Measurements from ENCODE around the gene TMEM45A.
"Not testable (repeated sequence)": the region's sequence is repeated elsewhere in the genome, so short reads cannot be mapped to it uniquely, and the experiment has no call there.

The TMEM45A gene

GRCh38 chr3:100492059-100493006 is at the start of gene TMEM45A:
TSS of gene TMEM45A (plus strand) at chr3:100492619. CDS start at chr3:100555212, 62,593 bp downstream.
- peak; percentile 24 to 93 for DNase-seq

DNA sequence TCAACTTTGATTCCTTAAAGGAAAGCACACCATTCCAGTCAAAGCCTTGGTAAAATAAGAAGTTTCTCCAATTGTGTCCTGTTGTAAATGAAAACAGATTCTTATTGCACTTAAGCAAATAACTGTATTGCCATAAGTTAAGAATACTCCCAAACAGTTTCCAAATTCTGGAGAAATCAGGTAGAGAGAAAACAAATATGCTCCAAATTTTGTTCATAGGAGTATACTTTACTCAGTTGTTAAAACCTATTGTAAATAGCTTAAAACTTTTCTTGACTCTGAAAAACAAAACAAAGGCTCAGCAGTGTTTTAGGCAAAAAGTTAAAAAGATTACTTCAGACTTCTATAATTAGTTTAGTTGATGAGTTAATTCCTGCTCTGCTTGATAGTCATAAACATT is 48.7 kb upstream of the TMEM45A start:
- DNase-seq = no peak

- not testable (repeated sequence) for DNase-seq
These were observed 45.4 kb upstream of the TMEM45A start for GRCh38 chr3:100447067-100447466.

DNA sequence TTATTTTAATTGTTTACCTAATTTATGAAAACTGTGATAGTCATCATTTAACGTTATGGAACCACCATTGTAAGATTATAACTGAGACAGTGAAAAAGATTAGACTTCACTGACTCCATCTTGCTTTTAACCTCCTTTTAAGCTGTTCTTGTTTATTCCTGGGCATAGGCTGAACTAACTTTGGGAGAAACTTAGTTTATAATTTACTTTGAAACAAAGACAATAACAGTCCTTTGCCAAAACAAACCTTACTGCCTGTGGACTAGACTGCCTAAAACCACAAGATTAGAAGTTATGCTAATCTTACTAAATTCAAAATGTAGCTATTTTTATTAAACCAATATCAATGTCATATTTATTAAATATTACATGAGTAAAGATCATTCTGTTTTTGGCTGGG is 44.3 kb upstream of the TMEM45A start:
- DNase-seq = no peak

GRCh38 chr3:100449214-100449613 is 43.2 kb upstream of the TMEM45A start:
- DNase-seq = no peak

GRCh38 chr3:100454677-100455076 is 37.7 kb upstream of the TMEM45A start:
- no peak for DNase-seq

DNA sequence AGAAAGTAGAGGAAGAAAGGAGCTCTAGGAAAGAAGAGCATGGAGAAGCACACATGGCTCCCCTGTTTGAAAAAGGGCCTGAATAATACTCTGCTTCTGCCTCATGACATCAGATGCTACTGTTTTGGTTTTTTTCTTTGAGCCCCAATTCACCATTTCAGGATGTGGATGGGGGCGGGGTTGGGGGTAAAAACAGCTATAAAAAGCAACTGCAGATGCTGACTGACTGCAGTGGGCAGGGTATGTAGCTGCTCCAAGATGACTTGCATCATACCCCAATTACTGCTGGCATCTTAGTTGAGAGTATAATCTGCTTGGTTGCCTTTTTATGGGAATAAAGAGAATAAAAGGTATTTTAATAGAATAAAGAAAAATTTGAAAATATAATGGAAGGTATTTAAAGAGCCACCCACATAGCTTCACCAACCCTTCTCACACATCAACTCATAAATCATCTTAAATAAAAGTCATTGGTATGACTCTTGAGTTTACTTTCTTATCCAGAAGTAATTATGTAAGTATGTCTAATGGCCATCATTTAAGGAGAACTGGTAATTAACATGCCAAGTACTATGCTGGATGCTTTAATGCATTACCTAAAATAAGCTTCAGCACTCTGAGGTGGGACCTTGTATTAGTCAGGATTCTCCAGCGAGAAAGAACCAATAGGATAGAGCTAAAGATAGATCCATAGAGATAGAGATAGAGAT is 36.4 kb upstream of the TMEM45A start:
- DNase-seq = no peak

DNA sequence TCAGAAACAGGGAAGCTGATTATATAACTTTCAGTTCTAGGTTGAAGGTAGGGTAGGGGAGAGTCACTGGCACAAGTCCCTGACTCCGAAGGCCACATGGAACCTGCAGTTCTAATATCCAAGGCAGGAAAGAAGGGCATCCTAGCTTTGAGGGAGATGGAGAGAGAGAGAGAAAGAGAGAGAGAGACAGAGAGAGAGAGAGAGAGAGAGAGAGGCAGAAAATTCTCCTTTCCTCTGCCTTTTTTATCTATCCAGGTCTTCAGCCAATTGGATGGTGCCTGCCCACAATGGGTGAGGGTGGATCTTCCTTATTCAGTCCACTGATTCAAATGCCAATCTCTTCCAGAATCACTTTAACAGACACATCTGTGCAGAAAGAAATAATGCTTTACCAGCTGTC is 35.7 kb upstream of the TMEM45A start:
- no peak for DNase-seq

GRCh38 chr3:100457811-100458210 is 34.6 kb upstream of the TMEM45A start:
- no peak for DNase-seq

DNA sequence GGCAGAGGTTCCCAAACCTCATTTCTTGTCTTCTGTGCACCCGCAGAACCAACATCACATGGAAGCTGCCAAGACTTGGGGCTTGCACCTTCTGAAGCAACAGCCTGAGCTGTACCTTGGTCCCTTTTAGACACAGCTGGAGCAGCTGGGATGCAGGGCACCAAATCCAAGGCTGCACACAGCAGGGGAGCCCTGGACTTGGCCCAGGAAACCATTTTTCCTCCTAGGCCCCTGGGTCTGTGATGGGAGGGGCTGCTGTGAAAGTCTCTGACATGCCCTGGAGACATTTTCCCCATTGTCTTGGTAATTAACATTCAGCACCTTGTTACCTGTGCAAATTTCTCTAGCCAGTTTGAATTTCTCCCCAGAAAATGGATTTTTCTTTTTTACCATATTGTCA is 33.6 kb upstream of the TMEM45A start:
- no peak for DNase-seq

- DNase-seq = peak in 1 of 2 experiments; percentile 37
These were observed 29.4 kb upstream of the TMEM45A start for GRCh38 chr3:100463002-100463401.

DNA sequence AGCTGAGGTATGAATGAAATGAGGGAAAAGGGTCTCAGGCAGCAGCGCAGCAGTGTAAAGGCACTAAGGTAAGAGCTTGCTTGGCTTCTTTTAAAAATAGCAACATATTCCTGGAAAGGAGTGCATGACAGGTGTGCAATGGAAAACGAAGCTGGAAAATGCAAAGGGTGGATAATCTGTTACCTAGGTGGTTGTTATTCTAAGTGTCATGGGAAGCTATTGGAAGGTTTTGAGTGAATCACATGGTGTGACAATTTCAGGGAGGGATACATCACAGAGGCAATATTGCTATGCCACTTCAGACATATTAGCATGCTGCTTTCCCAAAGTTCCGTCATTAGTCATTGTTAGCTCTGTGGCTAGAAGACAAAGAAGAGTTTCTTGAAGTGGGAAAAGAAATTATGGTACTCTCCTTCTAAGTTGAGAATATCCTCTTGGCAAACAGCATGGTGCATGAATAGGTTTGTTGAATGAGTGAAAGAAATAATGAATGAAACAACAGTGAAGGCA is 28.7 kb upstream of the TMEM45A start:
- DNase-seq = no peak

DNA sequence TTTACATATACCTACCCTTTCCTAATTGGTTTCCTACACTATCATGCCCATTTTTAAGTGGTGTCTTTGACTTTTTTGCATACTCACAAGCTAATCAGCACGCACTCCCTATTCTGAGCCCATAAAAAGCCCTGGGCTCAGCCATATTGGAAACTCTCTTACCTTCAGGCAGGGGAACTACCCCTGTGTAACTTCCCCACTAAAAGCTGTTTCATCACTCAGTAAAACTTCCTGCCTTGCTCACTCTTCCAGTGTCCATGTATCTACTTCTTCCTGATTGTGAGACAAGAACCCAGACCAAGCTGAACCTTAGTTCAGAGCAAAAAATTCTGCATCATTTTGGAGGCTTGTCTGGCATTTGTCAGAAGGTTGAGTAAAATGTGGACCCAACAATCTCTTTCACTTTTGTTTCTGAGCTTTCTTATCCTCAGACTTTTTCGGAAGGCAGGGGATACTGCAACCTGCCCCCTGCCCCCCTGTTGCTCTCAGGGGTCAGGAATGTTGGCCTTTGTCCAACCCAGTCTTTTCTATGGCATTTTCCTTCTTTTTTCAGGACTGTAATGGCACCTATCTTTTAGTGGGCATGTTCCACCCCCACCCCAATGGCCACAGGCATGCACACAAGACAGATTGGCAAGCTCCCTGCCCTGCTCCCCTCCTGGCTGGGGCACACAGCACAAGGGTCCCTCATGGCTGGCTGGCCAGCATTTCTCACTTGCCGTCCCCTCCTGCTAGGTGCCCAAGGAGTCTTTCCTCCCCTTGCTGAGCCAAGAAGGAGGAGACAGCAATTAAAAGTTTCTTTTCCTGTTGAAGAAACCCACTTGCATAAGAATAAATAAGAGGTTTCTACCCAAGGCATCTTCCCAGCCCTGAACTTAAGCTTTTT is 26.3 kb upstream of the TMEM45A start:
- DNase-seq = no peak

- no peak for DNase-seq
These were observed 25.3 kb upstream of the TMEM45A start for GRCh38 chr3:100467133-100467532.

- no peak for DNase-seq
These were observed 23.7 kb upstream of the TMEM45A start for GRCh38 chr3:100468676-100469075.

- DNase-seq = no peak
These were observed 21.5 kb upstream of the TMEM45A start for GRCh38 chr3:100470951-100471350.

DNA sequence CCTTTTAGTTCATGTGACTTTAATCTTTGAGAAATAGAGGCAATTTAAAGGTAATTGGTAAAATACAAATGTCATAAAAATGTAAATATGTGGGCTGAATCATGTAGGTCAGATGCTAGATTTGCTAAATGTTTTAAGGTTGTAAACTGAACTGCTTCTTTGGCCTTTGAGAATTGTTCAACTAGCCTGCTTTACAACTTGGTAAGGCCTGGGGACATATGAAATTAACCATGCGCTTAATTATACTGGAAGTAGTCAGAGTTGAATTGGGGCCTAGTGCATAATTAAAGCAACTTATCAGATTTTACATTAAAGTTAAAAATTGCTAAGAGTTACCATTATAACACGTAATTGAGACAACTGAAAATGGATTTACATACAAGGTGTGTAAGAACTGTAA is 21.0 kb upstream of the TMEM45A start:
- DNase-seq = no peak

DNA sequence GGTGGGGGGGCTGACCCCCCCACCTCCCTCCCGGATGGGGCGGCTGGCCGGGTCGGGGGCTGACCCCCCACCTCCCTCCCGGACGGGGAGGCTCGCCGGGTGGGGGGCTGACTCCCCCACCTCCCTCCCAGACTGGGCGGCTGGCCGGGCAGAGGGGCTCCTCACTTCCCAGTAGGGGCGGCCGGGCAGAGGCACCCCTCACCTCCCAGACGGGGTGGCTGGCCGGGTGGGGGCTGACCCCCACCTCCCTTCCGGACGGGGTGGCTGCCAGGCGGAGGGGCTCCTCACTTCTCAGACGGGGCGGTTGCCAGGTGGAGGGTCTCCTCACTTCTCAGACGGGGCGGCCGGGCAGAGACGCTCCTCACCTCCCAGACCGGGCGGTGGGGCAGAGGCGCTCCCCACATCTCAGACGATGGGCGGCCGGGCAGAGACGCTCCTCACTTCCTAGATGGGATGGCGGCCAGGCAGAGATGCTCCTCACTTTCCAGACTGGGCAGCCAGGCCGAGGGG is 14.5 kb upstream of the TMEM45A start:
- not testable (repeated sequence) for DNase-seq

- DNase-seq = not testable (repeated sequence)
These were observed 13.9 kb upstream of the TMEM45A start for GRCh38 chr3:100478521-100478920.

GRCh38 chr3:100480081-100480480 is 12.3 kb upstream of the TMEM45A start:
- DNase-seq = no peak

DNA sequence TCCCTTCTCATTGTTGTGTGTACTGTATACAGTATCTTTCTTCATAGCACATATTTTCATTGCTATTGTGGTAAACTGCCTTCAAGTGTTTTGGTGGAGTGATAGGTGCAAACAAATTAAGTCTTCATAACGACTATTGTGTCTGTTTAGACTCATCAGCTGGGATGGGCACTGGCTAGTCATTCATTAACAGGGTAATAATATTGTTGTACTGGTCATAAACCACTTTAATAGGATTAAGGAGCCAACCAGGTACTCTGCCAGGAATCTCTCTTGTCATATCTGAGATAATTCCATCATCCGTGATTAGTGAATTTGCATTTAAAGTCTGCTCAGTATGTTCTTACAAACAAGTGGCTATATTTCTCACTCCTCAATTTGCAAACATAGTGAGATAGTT is 10.2 kb upstream of the TMEM45A start:
- DNase-seq = no peak

- DNase-seq = no peak
These were observed 8.9 kb upstream of the TMEM45A start for GRCh38 chr3:100483529-100483928.

DNA sequence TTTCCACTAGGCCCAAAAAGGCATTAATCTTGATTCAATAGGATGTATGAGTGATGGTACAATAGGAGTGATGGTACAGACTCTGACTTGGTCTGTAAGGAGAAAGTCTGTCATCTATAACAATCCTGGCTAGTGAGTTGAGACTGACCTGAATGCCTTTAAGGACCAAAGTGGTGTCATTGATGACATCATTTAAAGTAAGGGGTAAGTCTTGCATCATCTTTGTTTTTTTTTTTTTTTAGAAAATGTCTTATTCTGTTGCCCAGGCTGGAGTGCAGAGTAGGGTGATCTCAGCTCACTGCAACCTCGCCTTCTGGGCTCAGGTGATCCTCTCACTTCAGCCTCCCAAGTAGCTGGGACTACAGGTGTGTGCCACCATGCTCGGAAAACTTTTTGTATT is 5.6 kb upstream of the TMEM45A start:
- no peak for DNase-seq

All from NCI-H446 (cell line).